HTERT RPE-1 (cell line): ENCODE data around the gene TCP1.
"Not testable (repeated sequence)": the region's sequence is repeated elsewhere in the genome, so short reads cannot be mapped to it uniquely, and the experiment has no call there.

Experiments used
- in situ Hi-C: fragments of 300-500 bp; cut with MboI; formaldehyde crosslinking; loops from 4 replicates; pipeline ENCODE4 v1.14.3; 2020; ENCODE audit warnings: low sequenced_read_pairs

TCP1 gene

GRCh38 chr6:159817951-159818739 is 28.7 kb upstream of the TCP1 start:
- in situ Hi-C loops = no loop called here

GRCh38 chr6:159816775-159817174 is 27.4 kb upstream of the TCP1 start:
- in situ Hi-C loops = not testable (repeated sequence)

GRCh38 chr6:159815410-159815809 is 26.0 kb upstream of the TCP1 start:
- in situ Hi-C loops = no loop called here

- in situ Hi-C loops = no loop called here
Measured at GRCh38 chr6:159813781-159814180, 24.4 kb upstream of the TCP1 start.

GRCh38 chr6:159809149-159809548 is 19.7 kb upstream of the TCP1 start:
- in situ Hi-C loops = no loop called here

- in situ Hi-C loops = no loop called here
Measured at GRCh38 chr6:159808647-159809046, 19.2 kb upstream of the TCP1 start.

GRCh38 chr6:159807150-159807858 is 17.9 kb upstream of the TCP1 start:
- in situ Hi-C loops = no loop called here

GRCh38 chr6:159806021-159806458 is 16.6 kb upstream of the TCP1 start:
- in situ Hi-C loops = no loop called here

GRCh38 chr6:159805440-159806020 is 16.1 kb upstream of the TCP1 start:
- in situ Hi-C loops = no loop called here

GRCh38 chr6:159804504-159804903 is 15.1 kb upstream of the TCP1 start:
- in situ Hi-C loops = no loop called here

- in situ Hi-C loops = no loop called here
Measured at GRCh38 chr6:159801935-159802334, 12.5 kb upstream of the TCP1 start.

GRCh38 chr6:159800141-159800865 is 10.9 kb upstream of the TCP1 start, which contains the start of gene PNLDC1:
Gene PNLDC1, plus strand, starts transcription at chr6:159800276. Its CDS starts 32 bp downstream, at chr6:159800308.
- in situ Hi-C loops = no loop called here

GRCh38 chr6:159797554-159797953 is 8.2 kb upstream of the TCP1 start:
- in situ Hi-C loops = no loop called here

GRCh38 chr6:159794976-159795375 is 5.6 kb upstream of the TCP1 start:
- in situ Hi-C loops = not testable (repeated sequence)

GRCh38 chr6:159790956-159791598 is 1.7 kb upstream of the TCP1 start:
- in situ Hi-C loops = no loop called here

- in situ Hi-C loops = no loop called here
Measured at GRCh38 chr6:159790149-159790955, 950 bp upstream of the TCP1 start, which contains the start of gene MRPL18. Gene MRPL18, plus strand, starts transcription at chr6:159790467. Its CDS starts 121 bp downstream, at chr6:159790588.

GRCh38 chr6:159788753-159789376 is 537 bp downstream of the TCP1 start:
- in situ Hi-C loops = no loop called here

- in situ Hi-C loops = no loop called here
Measured at GRCh38 chr6:159788276-159788675, 1.1 kb downstream of the TCP1 start.

- in situ Hi-C loops = no loop called here
Measured at GRCh38 chr6:159778542-159779103, 10.8 kb downstream of the TCP1 start.
